Mucosa of descending colon (tissue), 3 donors: ENCODE results near the gene LPCAT1. TPM values are rescaled to one million over a fixed set of nuclear protein-coding genes. Genes with fewer than 3 reads are reported as not detected.
"Not testable (repeated sequence)": the region's sequence is repeated elsewhere in the genome, so short reads cannot be mapped to it uniquely, and the experiment has no call there.

Experiments
- ATAC-seq: fragments of 200-7000 bp; cut with Tn5 transposase; one replicate; pipeline ENCODE4 v1.9.1; 2020; ENCODE audit warnings: mild to moderate bottlenecking, moderate library complexity
- DNase-seq, 3 donors: peaks; one replicate each; pipeline ENCODE4 v3.0.0-alpha.2; 2020
- H3K36me3 ChIP-seq: fragments of 200-600 bp; one replicate; pipeline ENCODE4 v1.8.0; 2021; ENCODE audit warnings: low read depth, mild to moderate bottlenecking
- H3K4me1 ChIP-seq: fragments of 200-600 bp; one replicate; pipeline ENCODE4 v1.8.0; 2021; ENCODE audit warnings: low read depth, mild to moderate bottlenecking
- H3K4me3 ChIP-seq: fragments of 200-600 bp; one replicate; pipeline ENCODE4 v1.8.0; 2021; ENCODE audit warnings: mild to moderate bottlenecking
- H3K9me3 ChIP-seq: fragments of 200-600 bp; one replicate; pipeline ENCODE4 v1.8.0; 2021; ENCODE audit warnings: mild to moderate bottlenecking
- intact Hi-C, 2 donors: fragments of 100-400 bp; cut with DNase I in 1 of 2; cut with micrococcal nuclease in 1 of 2; formaldehyde crosslinking; loops; one replicate each; pipeline versions ENCODE4 v1.11.0 to v1.11.1; 2022; cut with DNase I, micrococcal nuclease
- total RNA-seq, 3 donors: library from RNA; stranded (reverse); fragmentation: NEBNext Ultra II Directional in 2 of 3; extraction: Animal tissue kit (Norgen Biotek cat#: 25700) in 2 of 3; gene quantifications; one replicate each; pipeline versions ENCODE4 v1.2.1 to v1.2.4, GENCODE V29; 2021 to 2023
- TF ChIP-seq, protein P1 (sequence below): fragments of 200-600 bp; IDR thresholded peaks from one replicate; pipeline ENCODE4 v1.8.0; 2022; ENCODE audit warnings: antibody characterized with exemption, mild to moderate bottlenecking
- donor health status: DM: no; HTN: no; CAD: no; lungs with moderate emphysema.
- donor health status: DM: no; HTN: no; CAD: no.
- donor health status: DM: no; HTN: yes; CAD: no.

The LPCAT1 gene
- total RNA-seq, 3 donors from 2014 or later, result 6.7 to 27.2 (median 26.0) TPM

DNA sequence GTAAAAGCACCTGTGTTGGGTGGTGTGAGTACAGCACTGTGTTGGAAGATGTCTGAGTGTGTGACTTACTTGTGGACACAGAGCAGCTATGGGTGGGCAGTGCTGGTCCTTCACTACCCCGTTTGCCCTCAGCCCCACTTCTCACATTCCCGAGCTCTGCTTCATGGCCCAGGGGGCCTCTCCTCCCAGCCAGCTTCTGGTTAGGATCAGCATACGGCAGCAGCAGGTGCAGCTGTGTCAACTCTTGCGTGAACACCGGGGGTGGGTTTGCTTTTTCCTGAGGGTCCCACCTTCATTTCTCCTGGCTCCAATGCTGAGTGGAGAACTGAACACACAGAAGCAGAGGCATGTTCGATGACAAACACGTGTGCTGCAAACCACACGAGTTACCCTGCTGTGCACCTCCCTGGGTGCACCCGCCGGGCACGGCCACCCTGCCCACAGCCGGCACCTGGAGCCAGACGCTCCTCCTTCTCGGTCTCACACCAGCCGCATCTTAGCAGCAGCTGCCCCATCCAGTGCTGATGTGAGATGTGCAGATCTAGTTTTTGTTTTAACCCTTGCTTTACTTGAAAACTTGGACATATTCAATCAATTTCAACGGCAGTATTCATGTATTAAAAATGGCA is 63.6 kb downstream of the LPCAT1 start:
- DNase-seq, result no peak
- intact Hi-C loops, result no loop called here
- no peaks in the 10 kb centered on the region for H3K4me1 ChIP-seq
- peaks cover 13% of the 10 kb centered on the region for H3K9me3 ChIP-seq
- TF ChIP-seq, protein P1, sequence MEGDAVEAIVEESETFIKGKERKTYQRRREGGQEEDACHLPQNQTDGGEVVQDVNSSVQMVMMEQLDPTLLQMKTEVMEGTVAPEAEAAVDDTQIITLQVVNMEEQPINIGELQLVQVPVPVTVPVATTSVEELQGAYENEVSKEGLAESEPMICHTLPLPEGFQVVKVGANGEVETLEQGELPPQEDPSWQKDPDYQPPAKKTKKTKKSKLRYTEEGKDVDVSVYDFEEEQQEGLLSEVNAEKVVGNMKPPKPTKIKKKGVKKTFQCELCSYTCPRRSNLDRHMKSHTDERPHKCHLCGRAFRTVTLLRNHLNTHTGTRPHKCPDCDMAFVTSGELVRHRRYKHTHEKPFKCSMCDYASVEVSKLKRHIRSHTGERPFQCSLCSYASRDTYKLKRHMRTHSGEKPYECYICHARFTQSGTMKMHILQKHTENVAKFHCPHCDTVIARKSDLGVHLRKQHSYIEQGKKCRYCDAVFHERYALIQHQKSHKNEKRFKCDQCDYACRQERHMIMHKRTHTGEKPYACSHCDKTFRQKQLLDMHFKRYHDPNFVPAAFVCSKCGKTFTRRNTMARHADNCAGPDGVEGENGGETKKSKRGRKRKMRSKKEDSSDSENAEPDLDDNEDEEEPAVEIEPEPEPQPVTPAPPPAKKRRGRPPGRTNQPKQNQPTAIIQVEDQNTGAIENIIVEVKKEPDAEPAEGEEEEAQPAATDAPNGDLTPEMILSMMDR, result no peak
- no peaks in the 10 kb centered on the region for H3K36me3 ChIP-seq
- ATAC-seq, result no peak
- H3K4me3 ChIP-seq, result no peak overlapping the region

DNA sequence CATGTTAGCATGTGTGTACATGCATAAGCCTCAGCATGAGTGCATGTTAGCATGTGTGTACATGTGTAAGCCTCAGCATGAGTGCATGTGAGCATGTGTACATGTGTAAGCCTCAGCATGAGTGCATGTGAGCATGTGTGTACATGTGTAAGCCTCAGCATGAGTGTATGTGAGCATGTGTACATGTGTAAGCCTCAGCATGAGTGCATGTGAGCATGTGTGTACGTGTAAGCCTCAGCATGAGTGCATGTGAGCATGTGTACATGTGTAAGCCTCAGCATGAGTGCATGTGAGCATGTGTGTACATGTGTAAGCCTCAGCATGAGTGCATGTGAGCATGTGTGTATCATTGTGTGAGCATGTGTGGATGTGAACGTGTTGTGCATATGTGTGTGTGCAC is 64.3 kb downstream of the LPCAT1 start:
- intact Hi-C loops, H3K4me3 ChIP-seq, DNase-seq, H3K36me3 ChIP-seq, H3K4me1 ChIP-seq, ATAC-seq: not testable (repeated sequence)
- peaks cover 13% of the 10 kb centered on the region for H3K9me3 ChIP-seq

DNA sequence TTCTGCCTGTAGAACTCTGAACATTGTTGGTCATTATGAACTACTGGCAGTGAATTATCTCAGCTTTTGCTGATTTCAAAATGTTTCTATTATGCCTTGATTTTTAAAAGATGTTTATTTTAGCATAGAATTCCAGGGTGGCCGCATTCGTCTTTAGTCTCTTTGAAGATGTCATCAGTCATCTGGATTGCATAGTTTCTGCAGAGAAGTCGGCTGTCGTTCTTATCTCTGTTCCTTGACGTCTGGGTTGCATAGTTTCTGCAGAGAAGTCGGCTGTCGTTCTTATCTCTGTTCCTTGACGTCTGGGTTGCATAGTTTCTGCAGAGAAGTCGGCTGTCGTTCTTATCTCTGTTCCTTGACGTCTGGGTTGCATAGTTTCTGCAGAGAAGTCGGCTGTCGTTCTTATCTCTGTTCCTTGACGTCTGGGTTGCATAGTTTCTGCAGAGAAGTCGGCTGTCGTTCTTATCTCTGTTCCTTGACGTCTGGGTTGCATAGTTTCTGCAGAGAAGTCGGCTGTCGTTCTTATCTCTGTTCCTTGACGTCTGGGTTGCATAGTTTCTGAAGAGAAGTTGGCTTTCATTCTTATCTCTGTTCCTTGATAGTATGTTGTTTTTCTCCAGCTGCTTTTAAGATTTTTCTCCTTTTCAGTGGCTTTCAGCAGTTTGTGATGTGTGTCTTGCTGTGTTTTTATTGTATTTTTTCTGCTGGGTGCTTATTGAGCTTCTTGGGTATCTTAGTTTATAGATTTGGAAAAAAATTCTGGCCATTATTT is 67.5 kb downstream of the LPCAT1 start:
- H3K4me3 ChIP-seq, H3K4me1 ChIP-seq, ATAC-seq, intact Hi-C loops, H3K36me3 ChIP-seq, DNase-seq: not testable (repeated sequence)
- H3K9me3 ChIP-seq, result peaks cover 20% of the 10 kb centered on the region

DNA sequence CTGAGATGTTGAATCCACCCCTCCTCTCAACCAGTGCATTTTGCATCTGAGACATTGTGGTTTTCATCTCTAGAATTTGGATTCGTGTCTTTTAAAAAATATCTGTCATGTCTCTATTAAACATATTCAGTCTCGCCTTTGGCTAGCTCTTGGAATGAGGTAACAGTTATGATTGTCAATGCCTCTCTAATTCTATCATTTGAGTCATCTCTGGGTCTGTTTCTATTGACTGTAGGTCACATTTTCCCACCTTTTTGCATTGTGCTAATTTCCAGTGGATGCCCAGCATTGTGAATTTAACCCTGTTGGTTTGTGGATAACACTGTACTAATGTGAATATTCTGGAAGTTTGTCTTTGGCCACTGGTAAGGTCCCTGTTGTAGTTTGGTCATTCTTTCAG is 70.1 kb downstream of the LPCAT1 start:
- Histone ChIP-seq H3K36me3 (no peaks in the 10 kb centered on the region), H3K9me3 (peaks cover 20% of the 10 kb centered on the region), H3K4me1 (no peaks in the 10 kb centered on the region), H3K4me3 (no peak overlapping the region)
- DNase-seq (no peak), ATAC-seq (no peak)
- intact Hi-C loops, result no loop called here
- TF ChIP-seq, protein P1, result no peak

DNA sequence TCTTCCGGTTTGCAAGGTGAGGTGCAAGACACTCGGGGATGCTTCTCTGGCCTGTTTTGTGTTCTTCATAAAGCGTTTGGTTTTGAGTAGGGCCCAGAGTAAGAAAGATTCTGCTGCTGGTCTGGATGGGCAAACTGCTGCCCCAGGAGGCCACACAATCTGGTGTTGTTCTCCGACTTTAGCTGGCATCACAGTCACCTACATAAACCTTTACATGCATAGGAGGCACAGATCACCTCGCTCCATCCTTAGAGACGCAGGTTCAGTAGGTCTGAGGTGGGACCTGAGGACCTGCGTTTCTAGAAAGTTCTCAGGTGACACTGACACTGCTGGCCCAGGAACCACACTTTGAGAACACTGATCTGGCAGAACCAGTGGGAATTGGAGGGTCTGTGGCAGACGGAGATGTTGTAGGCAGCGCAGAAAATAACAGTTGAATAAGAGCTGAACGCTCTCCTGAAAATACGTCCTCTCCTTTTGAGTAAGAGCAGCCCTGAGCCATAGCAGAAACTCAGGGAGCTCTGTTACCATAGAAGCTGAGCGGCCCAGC is 74.6 kb downstream of the LPCAT1 start:
- H3K4me1 ChIP-seq, result peaks cover 5% of the 10 kb centered on the region
- intact Hi-C loops, result no loop called here
- DNase-seq (no peak), ATAC-seq (no peak)
- H3K36me3 ChIP-seq, result no peaks in the 10 kb centered on the region
- H3K4me3 ChIP-seq, result no peak overlapping the region
- H3K9me3 ChIP-seq, result peaks cover 7% of the 10 kb centered on the region
- TF ChIP-seq, protein P1, result no peak

DNA sequence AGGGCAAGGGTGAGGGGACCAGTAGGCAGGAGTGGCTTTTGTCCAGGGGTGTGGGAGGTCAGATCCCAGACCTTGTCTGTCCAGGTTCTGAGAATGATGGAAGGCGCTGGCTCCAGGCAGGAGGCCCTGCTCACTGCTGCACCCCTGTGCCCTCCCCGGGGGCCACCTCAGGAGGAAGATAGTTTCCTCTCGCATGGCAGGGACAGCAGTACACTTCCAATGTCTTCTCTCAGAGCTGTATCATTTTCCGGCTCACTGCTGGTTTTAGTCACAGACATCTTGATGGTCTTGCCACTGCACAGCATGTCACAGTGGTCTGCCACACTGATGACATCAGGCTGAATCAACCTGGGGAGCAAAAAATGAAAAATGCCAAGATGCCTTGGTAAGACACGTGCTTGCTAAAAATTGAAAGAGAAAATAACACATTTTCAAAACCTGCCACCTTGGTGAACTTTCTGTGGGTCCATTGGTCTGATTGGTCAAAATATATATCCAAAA is 75.2 kb downstream of the LPCAT1 start:
- Histone ChIP-seq H3K9me3 (peaks cover under 1% of the 10 kb centered on the region), H3K4me3 (no peak overlapping the region), H3K4me1 (peaks cover 5% of the 10 kb centered on the region), H3K36me3 (no peaks in the 10 kb centered on the region)
- ATAC-seq (no peak), DNase-seq (peak in 1 of 3 donors; percentile 27)
- TF ChIP-seq, protein P1, result no peak
- intact Hi-C loops, result no loop called here
